Measurements from ENCODE around the gene CIAO3. TPM values are rescaled to one million over a fixed set of nuclear protein-coding genes. Genes with fewer than 3 reads are reported as not detected.
"Not testable (repeated sequence)": the region's sequence is repeated elsewhere in the genome, so short reads cannot be mapped to it uniquely, and the experiment has no call there.

The CIAO3 gene
- polyA plus RNA-seq, 1 experiment: 14.4 TPM

DNA sequence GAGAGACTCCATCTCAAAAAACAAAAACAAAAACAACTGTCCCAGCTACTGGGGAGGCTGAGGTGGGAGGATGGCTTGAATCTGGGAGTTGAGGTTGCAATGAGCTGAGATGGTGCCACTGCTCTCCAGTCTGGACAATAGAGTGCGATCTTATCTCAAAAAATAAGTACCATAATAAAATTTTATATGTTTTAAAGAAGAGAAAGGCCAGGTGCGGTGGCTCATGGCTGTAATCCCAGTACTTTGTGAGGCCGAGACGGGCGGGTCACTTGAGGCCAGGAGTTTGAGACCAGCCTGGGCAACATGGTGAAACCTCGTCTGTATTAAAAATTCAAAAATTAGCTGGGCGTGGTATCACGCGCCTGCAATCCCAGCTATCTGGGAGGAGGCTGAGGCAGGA is 36.0 kb upstream of the CIAO3 start:
- no peak for DNase-seq (ENCODE audit: low read depth, low spot score)
- Histone ChIP-seq H3K9me3 (ENCODE audit: control insufficient read depth, insufficient read depth, low read length) (no peaks in the 10 kb centered on the region; the same call in 1 of the 2 replicates), H3K27ac (ENCODE audit: low read depth, low read length) (no peak overlapping the region), H3K27me3 (ENCODE audit: control insufficient read depth, insufficient read depth, low read length) (no peaks in the 10 kb centered on the region), H3K4me3 (ENCODE audit: low read depth, low read length) (no peak overlapping the region)
- TF ChIP-seq, protein P1, sequence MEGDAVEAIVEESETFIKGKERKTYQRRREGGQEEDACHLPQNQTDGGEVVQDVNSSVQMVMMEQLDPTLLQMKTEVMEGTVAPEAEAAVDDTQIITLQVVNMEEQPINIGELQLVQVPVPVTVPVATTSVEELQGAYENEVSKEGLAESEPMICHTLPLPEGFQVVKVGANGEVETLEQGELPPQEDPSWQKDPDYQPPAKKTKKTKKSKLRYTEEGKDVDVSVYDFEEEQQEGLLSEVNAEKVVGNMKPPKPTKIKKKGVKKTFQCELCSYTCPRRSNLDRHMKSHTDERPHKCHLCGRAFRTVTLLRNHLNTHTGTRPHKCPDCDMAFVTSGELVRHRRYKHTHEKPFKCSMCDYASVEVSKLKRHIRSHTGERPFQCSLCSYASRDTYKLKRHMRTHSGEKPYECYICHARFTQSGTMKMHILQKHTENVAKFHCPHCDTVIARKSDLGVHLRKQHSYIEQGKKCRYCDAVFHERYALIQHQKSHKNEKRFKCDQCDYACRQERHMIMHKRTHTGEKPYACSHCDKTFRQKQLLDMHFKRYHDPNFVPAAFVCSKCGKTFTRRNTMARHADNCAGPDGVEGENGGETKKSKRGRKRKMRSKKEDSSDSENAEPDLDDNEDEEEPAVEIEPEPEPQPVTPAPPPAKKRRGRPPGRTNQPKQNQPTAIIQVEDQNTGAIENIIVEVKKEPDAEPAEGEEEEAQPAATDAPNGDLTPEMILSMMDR (IDR thresholded peaks at IDR 0.05; ENCODE audit: low read depth, low read length): no peak
- ChIA-PET CTCF (no interaction called here), POLR2A (no interaction called here)

DNA sequence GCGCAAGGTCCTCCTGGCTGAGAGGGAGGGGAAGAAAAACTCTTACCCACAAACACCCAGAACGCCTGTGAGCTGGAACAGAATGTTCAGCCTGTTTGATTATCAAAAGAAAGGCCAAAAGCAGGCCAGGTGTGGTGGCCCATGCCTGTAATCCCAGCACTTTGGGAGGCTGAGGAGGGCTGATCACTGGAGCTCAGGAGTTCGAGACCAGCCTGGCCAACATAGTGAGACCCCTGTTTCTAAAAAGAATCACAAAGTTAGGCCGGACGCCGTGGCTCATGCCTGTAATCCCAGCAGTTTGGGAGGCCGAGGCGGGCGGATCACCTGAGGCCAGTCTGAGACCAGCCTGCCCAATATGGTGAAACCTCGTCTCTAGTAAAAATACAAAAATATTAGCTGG is 35.5 kb upstream of the CIAO3 start:
- H3K27ac ChIP-seq (ENCODE audit: low read depth, low read length); CTCF ChIA-PET; DNase-seq (ENCODE audit: low read depth, low spot score); H3K9me3 ChIP-seq (ENCODE audit: control insufficient read depth, insufficient read depth, low read length); H3K4me3 ChIP-seq (ENCODE audit: low read depth, low read length); POLR2A ChIA-PET; H3K27me3 ChIP-seq (ENCODE audit: control insufficient read depth, insufficient read depth, low read length): not testable (repeated sequence)

DNA sequence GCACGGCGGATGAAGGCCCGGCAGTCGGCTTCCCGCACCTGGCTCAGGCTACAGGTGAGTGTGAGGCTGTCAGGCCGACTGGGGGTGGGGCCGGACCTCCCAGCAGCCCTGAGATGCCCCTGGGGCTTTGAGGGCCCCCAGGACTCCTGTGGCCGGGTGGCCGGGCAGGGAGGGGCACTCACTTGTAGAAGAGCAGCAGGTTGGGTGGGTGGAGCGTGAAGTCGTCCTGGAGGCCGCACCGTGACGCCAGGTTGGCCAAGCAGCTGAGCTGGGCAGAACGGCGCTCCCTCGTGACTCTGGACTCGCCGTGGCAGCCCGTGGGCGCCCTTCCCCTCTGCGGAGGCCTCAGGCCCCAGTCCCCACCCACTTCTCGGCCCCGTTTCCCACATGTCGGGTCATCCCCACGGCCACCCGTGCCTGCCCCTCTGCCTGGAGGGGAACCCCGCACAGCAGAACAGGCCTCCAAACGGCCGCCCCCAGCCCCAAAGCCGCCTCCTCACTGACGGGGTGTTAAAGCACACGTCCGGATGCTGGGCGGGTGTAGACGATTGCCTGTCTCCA is 34.5 kb upstream of the CIAO3 start:
- Histone ChIP-seq H3K9me3 (ENCODE audit: control insufficient read depth, insufficient read depth, low read length) (no peaks in the 10 kb centered on the region; the same call in 1 of the 2 replicates), H3K27ac (ENCODE audit: low read depth, low read length) (no peak overlapping the region), H3K27me3 (ENCODE audit: control insufficient read depth, insufficient read depth, low read length) (no peaks in the 10 kb centered on the region), H3K4me3 (ENCODE audit: low read depth, low read length) (no peak overlapping the region)
- POLR2A ChIA-PET: no interaction called here
- CTCF ChIA-PET: no interaction called here
- no peak for DNase-seq (ENCODE audit: low read depth, low spot score)
- TF ChIP-seq, protein P1 (IDR thresholded peaks at IDR 0.05; ENCODE audit: low read depth, low read length): no peak

DNA sequence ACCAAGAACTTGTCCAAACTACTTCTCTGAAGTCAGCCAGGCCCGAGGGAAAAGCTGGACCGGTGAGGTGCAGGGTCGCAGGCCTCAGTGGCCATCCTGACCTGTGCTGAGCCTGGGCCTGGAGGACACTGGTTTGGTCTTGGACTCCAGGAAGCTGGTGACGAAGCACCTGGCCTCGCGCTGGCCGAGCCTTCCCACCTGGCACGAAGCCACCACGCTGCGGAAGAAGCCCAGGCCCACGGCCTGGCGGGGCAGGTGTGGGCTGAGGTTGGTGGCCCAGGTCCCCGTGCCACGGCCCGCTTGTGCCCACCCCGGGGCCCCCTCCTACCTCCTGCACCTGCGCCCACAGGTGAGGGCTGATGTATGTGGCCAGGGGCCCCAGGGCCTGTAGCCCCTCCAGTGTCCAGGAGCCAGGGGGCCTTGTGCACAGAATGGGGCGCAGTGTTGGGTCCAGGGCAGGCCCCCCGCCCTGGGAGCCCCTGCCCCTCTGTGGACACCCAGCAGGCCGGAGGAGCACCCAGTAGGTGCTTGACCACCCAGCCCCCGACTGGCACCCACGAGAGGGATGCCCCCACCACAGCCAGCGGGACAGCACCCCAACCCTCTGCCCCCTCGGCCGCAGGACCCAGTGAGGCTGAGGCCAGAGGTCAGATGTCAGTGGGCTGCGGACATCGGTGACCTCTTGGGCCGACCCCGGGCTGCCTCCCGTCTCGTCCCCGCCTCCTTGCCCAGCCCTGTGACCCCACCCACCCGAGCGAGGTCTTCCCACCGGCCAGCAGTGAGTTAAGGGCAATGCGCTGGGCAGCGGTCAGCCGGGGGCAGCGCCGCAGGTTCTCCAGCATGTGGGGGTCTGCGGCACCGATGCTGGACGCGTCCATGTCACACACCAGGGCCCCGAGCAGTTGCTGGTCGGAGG is 33.5 kb upstream of the CIAO3 start:
- DNase-seq (ENCODE audit: low read depth, low spot score): no peak
- Histone ChIP-seq H3K27ac (ENCODE audit: low read depth, low read length) (no peak overlapping the region), H3K27me3 (ENCODE audit: control insufficient read depth, insufficient read depth, low read length) (no peaks in the 10 kb centered on the region), H3K4me3 (ENCODE audit: low read depth, low read length) (no peak overlapping the region), H3K9me3 (ENCODE audit: control insufficient read depth, insufficient read depth, low read length) (no peaks in the 10 kb centered on the region; the same call in 1 of the 2 replicates)
- TF ChIP-seq, protein P1 (IDR thresholded peaks at IDR 0.05; ENCODE audit: low read depth, low read length): no peak
- CTCF ChIA-PET: no interaction called here
- POLR2A ChIA-PET: no interaction called here

DNA sequence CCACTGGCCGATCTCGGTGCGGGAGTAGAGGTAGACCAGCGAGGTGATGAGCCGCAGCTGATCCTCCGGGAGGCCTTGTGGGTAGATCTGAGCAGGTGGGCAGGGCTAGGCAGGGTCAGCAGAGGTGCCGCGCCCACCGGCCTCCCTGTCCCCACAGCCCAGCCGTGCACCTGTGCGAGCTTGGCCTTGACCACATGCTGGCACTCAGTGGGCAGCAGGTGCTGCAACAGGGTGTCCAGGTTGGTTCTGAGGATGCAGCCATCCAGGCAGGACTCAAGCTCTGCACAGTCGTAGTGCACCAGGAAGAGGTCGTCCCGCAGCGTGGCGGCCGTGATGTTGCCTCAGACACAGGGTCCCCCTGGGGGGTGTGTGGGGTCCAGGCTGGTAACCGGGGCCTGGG is 32.2 kb upstream of the CIAO3 start:
- H3K9me3 ChIP-seq (ENCODE audit: control insufficient read depth, insufficient read depth, low read length): no peaks in the 10 kb centered on the region; the same call in 1 of the 2 replicates
- no peak overlapping the region for H3K27ac ChIP-seq (ENCODE audit: low read depth, low read length)
- ChIA-PET POLR2A (interaction anchor here (0.6 to 0.7 kb wide), 2 partner anchors 99 to 524 kb away, joined by 4 to 5 read pairs; no protein-coding TSS in a partner anchor), CTCF (interaction anchor here (0.6 kb wide), 1 partner anchor 10 kb away, joined by 3 read pairs; no protein-coding TSS in a partner anchor)
- H3K4me3 ChIP-seq (ENCODE audit: low read depth, low read length): no peak overlapping the region
- no peak for DNase-seq (ENCODE audit: low read depth, low spot score)
- TF ChIP-seq, protein P1 (IDR thresholded peaks at IDR 0.05; ENCODE audit: low read depth, low read length): no peak
- H3K27me3 ChIP-seq (ENCODE audit: control insufficient read depth, insufficient read depth, low read length): no peaks in the 10 kb centered on the region
